HCT116 (cell line): ENCODE data around the gene SERHL2. TPM values are rescaled to one million over a fixed set of nuclear protein-coding genes. Genes with fewer than 3 reads are reported as not detected.

Experiments used
- ATAC-seq: fragments of 200-7000 bp; cut with Tn5 transposase; 2 replicates; pipeline ENCODE4 v1.9.1; 2020; ENCODE audit warnings: mild to moderate bottlenecking, moderate library complexity
- BruUV-seq: library from RNA; stranded (reverse); fragments of 400-500 nt; replicated peaks from 2 replicates; lab custom pipeline; 2021; lab: Mats Ljungman, UMichigan
- CTCF ChIA-PET: fragments of 300-600 bp; sonication (Branson Sonifier 250); formaldehyde crosslinking; loops from one replicate; lab custom pipeline; 2021; ENCODE audit warnings: antibody characterized with exemption; lab: Charles Lee
- POLR2A ChIA-PET: fragments of 300-600, 350-600 bp; sonication (Branson Sonifier 250); formaldehyde crosslinking; loops from one replicate; lab custom pipeline; 2021; ENCODE audit warnings: antibody characterized with exemption; lab: Charles Lee
- RAD21 ChIA-PET, 2 experiments: fragments of 300-600 bp; sonication (Branson Sonifier 250); formaldehyde crosslinking; loops; one replicate each; lab custom pipeline; 2023; ENCODE audit warnings: low total read pairs in 2 of 2; ENCODE audit not compliant: uncharacterized antibody in 2 of 2, unreplicated experiment in 2 of 2, low non-redundant PET in 1 of 2; lab: Charles Lee
- DNase-seq: peaks from one replicate; pipeline ENCODE4 v3.0.0-alpha.2; 2010; ENCODE audit warnings: low read depth, low spot score
- H2AFZ ChIP-seq: fragments of 200-600 bp; shearing (Covaris generic), sonication (generic); 2 replicates; pipeline ENCODE4 v1.6.1; 2017; ENCODE audit warnings: low read depth, mixed run types, mixed read lengths, antibody characterized with exemption, low read length; ENCODE audit not compliant: poor library complexity, severe bottlenecking
- H3K27ac ChIP-seq: 2 replicates; pipeline ENCODE4 v1.5.1; 2012; ENCODE audit warnings: low read depth, low read length
- H3K27me3 ChIP-seq: fragments of 200-600 bp; sonication (generic); 2 replicates; pipeline ENCODE4 v1.6.1; 2016; ENCODE audit warnings: mixed run types, low read length, mixed read lengths; ENCODE audit not compliant: insufficient read depth
- H3K36me3 ChIP-seq, 2 experiments: fragments of 200-500 bp in 1 of 2; fragments of 200-600 bp in 1 of 2; sonication (Bioruptor generic) in 1 of 2; sonication (generic) in 1 of 2; 2 replicates each; pipeline versions ENCODE4 v1.5.1 to v1.6.1; 2014 to 2016; ENCODE audit warnings: low read length in 2 of 2, inconsistent platforms in 1 of 2, mixed read lengths in 1 of 2, mixed run types in 1 of 2; ENCODE audit not compliant: insufficient read depth in 2 of 2, control insufficient read depth in 1 of 2
- H3K4me1 ChIP-seq, 2 experiments: fragments of 200-600 bp in 1 of 2; sonication (generic) in 1 of 2; 2 replicates each; pipeline versions ENCODE4 v1.5.1 to v1.6.1; 2012 to 2017; ENCODE audit warnings: low read length in 2 of 2, inconsistent platforms in 1 of 2, mild to moderate bottlenecking in 1 of 2, mixed read lengths in 1 of 2, mixed run types in 1 of 2, moderate library complexity in 1 of 2; ENCODE audit not compliant: insufficient read depth in 2 of 2, control insufficient read depth in 1 of 2
- H3K4me2 ChIP-seq: fragments of 200-600 bp; sonication (generic); 2 replicates; pipeline ENCODE4 v1.6.1; 2017; ENCODE audit warnings: mixed run types, low read length, mixed read lengths
- H3K4me3 ChIP-seq, 2 experiments: fragments of 200-600 bp in 1 of 2; sonication (generic) in 1 of 2; replicated peaks in 1 of 2; 2 replicates each; pipeline ENCODE4 v1.5.1; 2011 to 2016; ENCODE audit warnings: low read length in 2 of 2, control low read depth in 1 of 2, low read depth in 1 of 2, mild to moderate bottlenecking in 1 of 2, mixed read lengths in 1 of 2, mixed run types in 1 of 2
- H3K79me2 ChIP-seq: fragments of 200-600 bp; sonication (generic); 2 replicates; pipeline ENCODE4 v1.6.1; 2017; ENCODE audit warnings: mild to moderate bottlenecking, mixed run types, low read length, moderate library complexity, mixed read lengths; ENCODE audit not compliant: insufficient read depth
- H3K9ac ChIP-seq: fragments of 200-600 bp; sonication (generic); 2 replicates; pipeline ENCODE4 v1.6.1; 2016; ENCODE audit warnings: low read length, mixed read lengths
- H3K9me2 ChIP-seq: fragments of 200-600 bp; sonication (generic), shearing (Covaris generic); 2 replicates; pipeline ENCODE4 v1.6.1; 2017; ENCODE audit warnings: mixed run types, mild to moderate bottlenecking, moderate library complexity; ENCODE audit not compliant: insufficient read depth
- H3K9me3 ChIP-seq, 2 experiments: fragments of 200-500 bp in 1 of 2; fragments of 200-600 bp in 1 of 2; sonication (Bioruptor generic) in 1 of 2; sonication (generic) in 1 of 2; 2 replicates each; pipeline ENCODE4 v1.6.1; 2014 to 2017; ENCODE audit warnings: low read length in 2 of 2, mixed read lengths in 2 of 2, inconsistent platforms in 1 of 2, low read depth in 1 of 2, mild to moderate bottlenecking in 1 of 2, mixed run types in 1 of 2, moderate library complexity in 1 of 2; ENCODE audit not compliant: control insufficient read depth in 1 of 2, insufficient read depth in 1 of 2
- H4K20me1 ChIP-seq: fragments of 200-600 bp; sonication (generic), shearing (Covaris generic); 2 replicates; pipeline ENCODE4 v1.6.1; 2017; ENCODE audit warnings: mixed run types, mild to moderate bottlenecking, moderate library complexity; ENCODE audit not compliant: insufficient read depth
- ATF3 ChIP-seq: IDR thresholded peaks from 2 replicates; pipeline ENCODE4 v1.6.1; 2012
- CBX3 ChIP-seq: IDR thresholded peaks from 2 replicates; pipeline ENCODE4 v1.6.1; 2012; ENCODE audit warnings: low read depth
- CEBPB ChIP-seq: IDR thresholded peaks from 2 replicates; pipeline ENCODE4 v1.6.1; 2012; ENCODE audit warnings: low read depth
- EGR1 ChIP-seq: IDR thresholded peaks from 2 replicates; pipeline ENCODE4 v1.6.1; 2012; ENCODE audit warnings: low read depth
- EZH2 ChIP-seq: fragments of 200-600 bp; sonication (generic); IDR thresholded peaks from 2 replicates; pipeline ENCODE4 v1.6.1; 2017; ENCODE audit warnings: antibody characterized with exemption, mixed run types
- EZH2phosphoT487 ChIP-seq: fragments of 200-600 bp; IDR thresholded peaks from 2 replicates; pipeline ENCODE4 v1.6.1; 2018; ENCODE audit warnings: antibody characterized with exemption, borderline replicate concordance
- FOSL1 ChIP-seq: IDR thresholded peaks from 2 replicates; pipeline ENCODE4 v1.6.1; 2012; ENCODE audit warnings: low read depth
- MAX ChIP-seq: IDR thresholded peaks from 2 replicates; pipeline ENCODE4 v1.6.1; 2012
- POLR2A ChIP-seq: IDR thresholded peaks from 2 replicates; pipeline ENCODE4 v1.7.0; 2011; ENCODE audit warnings: borderline replicate concordance; ENCODE audit not compliant: insufficient read depth, insufficient read length; ENCODE audit errors: extremely low read depth
- RAD21 ChIP-seq: IDR thresholded peaks from 2 replicates; pipeline ENCODE4 v1.6.1; 2012; ENCODE audit warnings: low read depth, mild to moderate bottlenecking
- SIN3A ChIP-seq: IDR thresholded peaks from 2 replicates; pipeline ENCODE4 v1.6.1; 2012; ENCODE audit warnings: low read depth
- SP1 ChIP-seq: IDR thresholded peaks from 2 replicates; pipeline ENCODE4 v1.6.1; 2012; ENCODE audit warnings: low read depth
- SRF ChIP-seq: IDR thresholded peaks from 2 replicates; pipeline ENCODE4 v1.6.1; 2012; ENCODE audit warnings: low read depth
- TCF7L2 ChIP-seq: IDR thresholded peaks from 2 replicates; pipeline ENCODE4 v1.7.0; 2011; ENCODE audit warnings: borderline replicate concordance, inconsistent platforms; ENCODE audit not compliant: insufficient read depth, insufficient read length; ENCODE audit errors: extremely low read depth
- YY1 ChIP-seq: IDR thresholded peaks from 2 replicates; pipeline ENCODE4 v1.6.1; 2011; ENCODE audit warnings: low read length, low read depth, moderate library complexity, mild to moderate bottlenecking; ENCODE audit not compliant: insufficient replicate concordance; ENCODE audit errors: extremely low read depth
- ZBTB33 ChIP-seq: IDR thresholded peaks from 2 replicates; pipeline ENCODE4 v1.6.1; 2011; ENCODE audit warnings: mild to moderate bottlenecking, low read length, moderate library complexity; ENCODE audit not compliant: insufficient replicate concordance; ENCODE audit errors: extremely low read depth
- ZNF274 ChIP-seq: fragments of 200-500 bp; sonication (Bioruptor generic); IDR thresholded peaks from 2 replicates; pipeline ENCODE4 v1.6.1; 2014; ENCODE audit warnings: mild to moderate bottlenecking, low read depth, low read length, inconsistent platforms
- intact Hi-C: fragments of 100-400 bp; cut with micrococcal nuclease; formaldehyde crosslinking; loops from 2 replicates; pipeline ENCODE4 v1.10.0; 2022
- total RNA-seq: library from RNA; stranded (reverse); gene quantifications from one replicate; pipeline ENCODE4 v1.2.1, GENCODE V29; 2021; ENCODE audit not compliant: unreplicated experiment

The SERHL2 gene
- total RNA-seq, 1 experiment from 2014 or later: not detected

DNA sequence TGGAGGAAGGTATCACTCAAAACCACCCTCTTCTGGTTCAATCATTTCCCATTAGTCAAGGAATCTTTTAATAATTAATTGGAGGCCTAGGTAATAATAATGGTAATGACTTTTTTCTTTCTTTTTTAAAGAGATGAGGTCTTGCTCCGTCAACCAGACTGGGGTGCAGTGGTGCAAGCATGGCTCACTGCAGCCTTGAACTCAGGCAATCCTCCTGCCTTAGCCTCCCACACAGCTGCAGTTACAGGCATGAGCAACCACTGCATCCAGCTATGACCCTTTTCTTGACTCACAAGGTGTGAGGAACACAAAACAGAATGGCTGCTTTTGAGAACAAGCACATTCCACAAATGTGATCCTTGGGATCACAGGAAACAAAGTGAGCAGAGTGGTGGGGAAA lies 57.3 kb downstream of the SERHL2 start:
- H3K27ac ChIP-seq: no peak overlapping the region
- ChIA-PET CTCF (no interaction called here), POLR2A (no interaction called here), RAD21 (no interaction called here)
- DNase-seq: no peak
- no peak overlapping the region for H2AFZ ChIP-seq
- no TSS peak for BruUV-seq
- no peak for ATAC-seq
- no peak overlapping the region for H3K4me3 ChIP-seq
- H3K27me3 ChIP-seq: no peaks in the 10 kb centered on the region
- no peak for TF ChIP-seq CEBPB
- TF ChIP-seq MAX: no peak
- TF ChIP-seq SIN3A: no peak
- TF ChIP-seq EZH2: no peak
- no peak for TF ChIP-seq CBX3
- TF ChIP-seq POLR2A: no peak
- no peak for TF ChIP-seq SRF
- no peak for TF ChIP-seq ZBTB33
- TF ChIP-seq EGR1: no peak
- TF ChIP-seq ZNF274: no peak
- no peak for TF ChIP-seq SP1
- TF ChIP-seq YY1: no peak
- no peak for TF ChIP-seq RAD21
- no peak for TF ChIP-seq EZH2phosphoT487
- TF ChIP-seq TCF7L2: no peak
- no peak for TF ChIP-seq FOSL1
- no peak for TF ChIP-seq ATF3
- H3K9me3 ChIP-seq: no peaks in the 10 kb centered on the region
- H3K36me3 ChIP-seq: peaks cover 5 to 28% of the 10 kb centered on the region in 2 experiments; a peak in 2 of 4 replicates
- peaks cover 82% of the 10 kb centered on the region for H3K79me2 ChIP-seq
- no peak overlapping the region for H3K4me2 ChIP-seq
- no peak overlapping the region; the same call in 1 of the 2 replicates for H3K9ac ChIP-seq
- no peaks in the 10 kb centered on the region for H3K9me2 ChIP-seq
- H4K20me1 ChIP-seq: peaks cover 8% of the 10 kb centered on the region; the same call in 1 of the 2 replicates
- peaks cover 30 to 51% of the 10 kb centered on the region in 2 experiments for H3K4me1 ChIP-seq
- intact Hi-C loops: no loop called here
